Fibroblast of villous mesenchyme (primary cell): ENCODE measurements around the gene PTPRN2. TPM values are rescaled to one million over a fixed set of nuclear protein-coding genes. Genes with fewer than 3 reads are reported as not detected.
"Not testable (repeated sequence)": the region's sequence is repeated elsewhere in the genome, so short reads cannot be mapped to it uniquely, and the experiment has no call there.

Experiments used
- DNase-seq: peaks from one replicate; pipeline ENCODE4 v3.0.0-alpha.2; 2010; ENCODE audit warnings: low read depth
- H3K4me3 ChIP-seq: 2 replicates; pipeline ENCODE4 v1.5.1; 2011; ENCODE audit warnings: low read depth, mild to moderate bottlenecking, low read length
- CTCF ChIP-seq: IDR thresholded peaks from 2 replicates; pipeline ENCODE4 v1.5.1; 2012; ENCODE audit warnings: low read depth, mild to moderate bottlenecking, low read length; ENCODE audit not compliant: insufficient read depth
- total RNA-seq: library from RNA; depleted of rRNA; stranded (reverse); fragments of >200 nt; gene quantifications from 2 replicates; pipeline ENCODE4 v1.2.3, GENCODE V29; 2012

Gene PTPRN2
- total RNA-seq, 1 donor, result not detected

DNA sequence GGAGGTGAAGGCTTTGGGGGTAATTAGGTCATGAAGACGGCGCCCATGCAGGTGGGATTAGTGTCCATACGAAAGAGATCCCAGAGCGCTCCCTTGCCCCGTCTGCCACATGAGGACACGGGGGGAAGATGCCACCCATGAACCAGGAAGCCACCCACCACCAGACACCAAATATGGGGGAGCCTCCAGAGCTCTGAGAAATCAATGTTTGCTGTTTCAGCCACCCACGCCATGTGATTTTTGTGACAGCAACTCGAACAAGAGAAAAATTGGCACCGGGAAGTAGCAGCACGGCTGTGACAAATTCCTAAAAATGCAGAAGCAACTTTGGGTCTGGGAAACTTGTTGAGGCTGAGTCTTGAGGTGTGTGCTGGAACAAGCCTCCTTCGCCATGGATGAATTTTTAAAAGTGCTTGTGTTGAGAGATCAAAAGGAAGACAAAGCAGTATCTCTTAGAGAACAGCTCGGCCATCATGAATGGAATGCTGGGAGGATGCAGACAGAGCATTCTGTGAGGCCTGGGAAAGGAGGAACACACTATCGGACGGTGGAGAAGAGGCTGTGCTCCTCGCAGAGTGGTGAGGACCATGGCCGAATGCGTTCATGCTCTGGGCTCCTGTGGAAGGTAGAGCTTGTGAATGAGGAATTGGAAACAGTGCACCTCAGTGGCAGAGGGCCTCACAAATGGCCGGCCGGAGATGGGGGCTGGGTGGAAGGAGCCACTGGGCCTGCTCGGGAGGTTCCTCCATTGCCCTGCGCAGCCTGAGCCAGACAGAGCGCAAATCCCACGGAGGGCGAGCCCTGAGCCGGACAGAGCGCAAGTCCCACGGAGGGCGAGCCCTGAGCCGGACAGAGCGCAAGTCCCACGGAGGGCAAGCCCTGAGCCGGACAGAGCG lies 277.5 kb downstream of the PTPRN2 start:
- H3K4me3 ChIP-seq, result no peak overlapping the region
- TF ChIP-seq CTCF, result no peak
- DNase-seq, result no peak

DNA sequence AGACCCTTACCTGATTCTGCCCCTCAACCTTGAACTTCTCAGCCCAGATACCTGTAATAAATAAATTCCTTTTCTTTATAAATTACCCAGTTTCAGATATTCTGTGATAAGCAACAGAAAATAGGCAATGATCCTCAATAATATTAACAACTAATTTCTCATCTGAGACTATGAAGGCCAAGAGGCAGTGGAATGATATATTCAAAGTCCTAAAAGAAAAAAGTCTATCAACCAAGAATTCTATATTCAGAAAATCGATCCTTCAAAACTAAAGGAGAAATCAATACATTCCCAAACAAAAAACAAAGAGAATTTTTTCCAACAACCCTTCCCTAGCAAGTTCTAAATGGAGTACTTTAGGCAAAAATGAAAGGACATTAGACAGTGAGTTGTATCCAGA lies 279.6 kb downstream of the PTPRN2 start:
- no peak for TF ChIP-seq CTCF
- DNase-seq, result no peak

GRCh38 chr7:158304072-158304471 lies 283.6 kb downstream of the PTPRN2 start:
- not testable (repeated sequence) for H3K4me3 ChIP-seq, DNase-seq

More for the DNA sequence above, 279.6 kb downstream of the PTPRN2 start:
- no peak overlapping the region for H3K4me3 ChIP-seq

- no peak overlapping the region for H3K4me3 ChIP-seq
- DNase-seq, result no peak
- no peak for TF ChIP-seq CTCF
Observed at GRCh38 chr7:158303121-158303520, 284.5 kb downstream of the PTPRN2 start.

GRCh38 chr7:158302274-158303070 lies 285.2 kb downstream of the PTPRN2 start:
- DNase-seq, result no peak
- TF ChIP-seq CTCF, result no peak
- H3K4me3 ChIP-seq, result no peak overlapping the region

DNA sequence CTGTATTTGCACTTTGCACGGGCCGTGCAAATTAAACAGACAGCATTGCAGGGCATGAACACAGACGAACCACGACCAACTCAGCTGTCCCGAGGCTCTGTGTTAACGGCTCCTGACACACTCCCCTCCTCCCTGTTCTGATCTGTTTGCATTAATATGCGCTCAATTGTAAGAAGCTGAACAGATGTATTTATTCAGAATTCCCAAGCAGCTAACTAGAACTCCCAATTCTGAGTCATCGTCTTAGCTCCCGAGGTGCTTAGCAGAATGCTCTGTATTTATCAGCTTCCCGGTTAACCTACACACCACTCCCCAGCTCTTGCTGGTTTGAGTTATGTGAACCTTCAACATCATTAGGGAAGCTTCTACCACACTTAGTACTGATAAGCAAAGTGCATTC lies 286.4 kb downstream of the PTPRN2 start:
- H3K4me3 ChIP-seq, result no peak overlapping the region
- no peak for TF ChIP-seq CTCF
- DNase-seq, result no peak

GRCh38 chr7:158300427-158300826 lies 287.2 kb downstream of the PTPRN2 start:
- H3K4me3 ChIP-seq, result no peak overlapping the region
- TF ChIP-seq CTCF, result no peak
- no peak for DNase-seq
